ENCODE measurements around the gene BCL2A1.

DNA sequence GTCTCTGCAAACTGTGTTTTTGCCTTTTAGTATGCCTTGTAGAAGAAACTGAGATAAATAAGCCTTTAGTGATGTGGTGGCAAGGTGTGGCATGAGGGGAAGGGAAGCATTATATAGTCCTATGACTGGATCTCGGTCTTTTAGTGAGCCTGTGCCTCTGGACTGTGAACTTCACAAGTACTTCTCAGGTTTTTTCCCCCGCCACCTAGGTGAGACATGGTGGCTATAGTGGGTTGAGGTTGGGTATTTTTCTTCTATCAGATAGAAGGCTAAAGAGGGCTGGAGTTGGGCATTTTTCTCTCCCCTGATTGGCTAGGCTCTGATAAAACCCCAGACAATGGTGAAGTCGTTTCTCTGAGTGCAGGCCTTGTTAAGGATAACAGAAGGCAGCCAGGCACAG lies 49.7 kb upstream of the BCL2A1 start:
- TF ChIP-seq, protein P1, sequence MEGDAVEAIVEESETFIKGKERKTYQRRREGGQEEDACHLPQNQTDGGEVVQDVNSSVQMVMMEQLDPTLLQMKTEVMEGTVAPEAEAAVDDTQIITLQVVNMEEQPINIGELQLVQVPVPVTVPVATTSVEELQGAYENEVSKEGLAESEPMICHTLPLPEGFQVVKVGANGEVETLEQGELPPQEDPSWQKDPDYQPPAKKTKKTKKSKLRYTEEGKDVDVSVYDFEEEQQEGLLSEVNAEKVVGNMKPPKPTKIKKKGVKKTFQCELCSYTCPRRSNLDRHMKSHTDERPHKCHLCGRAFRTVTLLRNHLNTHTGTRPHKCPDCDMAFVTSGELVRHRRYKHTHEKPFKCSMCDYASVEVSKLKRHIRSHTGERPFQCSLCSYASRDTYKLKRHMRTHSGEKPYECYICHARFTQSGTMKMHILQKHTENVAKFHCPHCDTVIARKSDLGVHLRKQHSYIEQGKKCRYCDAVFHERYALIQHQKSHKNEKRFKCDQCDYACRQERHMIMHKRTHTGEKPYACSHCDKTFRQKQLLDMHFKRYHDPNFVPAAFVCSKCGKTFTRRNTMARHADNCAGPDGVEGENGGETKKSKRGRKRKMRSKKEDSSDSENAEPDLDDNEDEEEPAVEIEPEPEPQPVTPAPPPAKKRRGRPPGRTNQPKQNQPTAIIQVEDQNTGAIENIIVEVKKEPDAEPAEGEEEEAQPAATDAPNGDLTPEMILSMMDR (IDR thresholded peaks at IDR 0.05): no peak
- TF ChIP-seq POLR2A (IDR thresholded peaks at IDR 0.05; ENCODE audit: low read depth): no peak
- TF ChIP-seq EP300 (IDR thresholded peaks at IDR 0.05): no peak
